RPMI7951 (cell line): ENCODE measurements around the gene SMKR1. TPM values are rescaled to one million over a fixed set of nuclear protein-coding genes. Genes with fewer than 3 reads are reported as not detected.
"Not testable (repeated sequence)": the region's sequence is repeated elsewhere in the genome, so short reads cannot be mapped to it uniquely, and the experiment has no call there.

Experiments used
- DNase-seq: peaks from one replicate; pipeline ENCODE4 v3.0.0-alpha.2; 2012; ENCODE audit warnings: low read depth
- total RNA-seq: library from RNA; depleted of rRNA; stranded (reverse); fragments of >200 nt; shearing (Covaris generic); gene quantifications from 2 replicates; pipeline ENCODE4 v1.2.3, GENCODE V29; 2014

SMKR1 gene
- total RNA-seq, 1 experiment from 2014 or later, result 0.24 TPM

GRCh38 chr7:129525225-129525862 lies 23.0 kb downstream of the SMKR1 start:
- no peak for DNase-seq

GRCh38 chr7:129529643-129530042 lies 27.3 kb downstream of the SMKR1 start:
- no peak for DNase-seq

- DNase-seq, result peak; percentile 65
These were observed 28.6 kb downstream of the SMKR1 start for GRCh38 chr7:129530795-129531391.

- no peak for DNase-seq
These were observed 29.4 kb downstream of the SMKR1 start for GRCh38 chr7:129531721-129532120.

GRCh38 chr7:129532375-129532774 lies 30.0 kb downstream of the SMKR1 start:
- no peak for DNase-seq

GRCh38 chr7:129534558-129535274 lies 32.4 kb downstream of the SMKR1 start:
- not testable (repeated sequence) for DNase-seq

GRCh38 chr7:129535896-129536295 lies 33.6 kb downstream of the SMKR1 start:
- DNase-seq, result no peak

- no peak for DNase-seq
These were observed 34.0 kb downstream of the SMKR1 start for GRCh38 chr7:129536323-129536722.

GRCh38 chr7:129538790-129539189 lies 36.5 kb downstream of the SMKR1 start:
- DNase-seq, result no peak

GRCh38 chr7:129540340-129540739 lies 38.0 kb downstream of the SMKR1 start:
- no peak for DNase-seq

- DNase-seq, result no peak
These were observed 42.4 kb downstream of the SMKR1 start for GRCh38 chr7:129544700-129545099.

GRCh38 chr7:129550693-129551360 lies 48.5 kb downstream of the SMKR1 start:
- DNase-seq, result peak; percentile 93

GRCh38 chr7:129553899-129554461 lies 51.6 kb downstream of the SMKR1 start:
- DNase-seq, result peak; percentile 79

GRCh38 chr7:129556607-129557133 lies 54.3 kb downstream of the SMKR1 start:
- no peak for DNase-seq

- no peak for DNase-seq
These were observed 55.6 kb downstream of the SMKR1 start for GRCh38 chr7:129557686-129558481.

- no peak for DNase-seq
These were observed 57.2 kb downstream of the SMKR1 start for GRCh38 chr7:129559564-129559963.

- DNase-seq, result no peak
These were observed 58.5 kb downstream of the SMKR1 start for GRCh38 chr7:129560831-129561230.

GRCh38 chr7:129561677-129562359 lies 59.5 kb downstream of the SMKR1 start:
- no peak for DNase-seq
